ENCODE results near the gene TUBGCP4. TPM values are rescaled to one million over a fixed set of nuclear protein-coding genes. Genes with fewer than 3 reads are reported as not detected.
"Not testable (repeated sequence)": the region's sequence is repeated elsewhere in the genome, so short reads cannot be mapped to it uniquely, and the experiment has no call there.

TUBGCP4 gene
- total and polyA plus RNA-seq, 3 donors from 2014 or later = 13.3 to 20.5 (median 18.0) TPM

DNA sequence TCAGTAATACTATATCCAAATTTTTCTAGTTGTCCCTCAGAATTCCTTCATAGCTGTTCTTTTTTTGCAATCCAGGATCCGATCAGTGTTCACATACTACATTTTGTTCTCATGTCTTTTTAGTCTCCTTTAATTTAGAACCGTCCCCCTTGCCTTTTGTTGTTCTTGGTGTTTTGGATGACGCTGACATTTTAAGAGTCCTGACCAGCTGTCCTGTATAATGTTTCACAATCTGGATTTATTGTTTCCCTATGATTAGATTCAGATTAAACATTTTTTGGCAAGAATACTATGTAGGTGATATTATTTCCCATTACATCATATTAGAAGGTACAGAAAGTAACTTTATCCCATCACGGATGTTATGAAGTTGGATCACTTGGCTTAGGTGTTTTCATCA, 11.4 kb downstream of the TUBGCP4 start:
- H3K27ac ChIP-seq = no peak overlapping the region
- no peak for DNase-seq
- no peaks in the 10 kb centered on the region for H3K4me1 ChIP-seq
- H3K27me3 ChIP-seq = no peaks in the 10 kb centered on the region
- no peak overlapping the region for H3K4me3 ChIP-seq
- H3K9me3 ChIP-seq = no peaks in the 10 kb centered on the region
- H3K36me3 ChIP-seq (ENCODE audit: low read depth, missing control alignments) = no peaks in the 10 kb centered on the region
- no peak for TF ChIP-seq POLR2A (IDR thresholded peaks at IDR 0.05)
- TF ChIP-seq, protein P1, sequence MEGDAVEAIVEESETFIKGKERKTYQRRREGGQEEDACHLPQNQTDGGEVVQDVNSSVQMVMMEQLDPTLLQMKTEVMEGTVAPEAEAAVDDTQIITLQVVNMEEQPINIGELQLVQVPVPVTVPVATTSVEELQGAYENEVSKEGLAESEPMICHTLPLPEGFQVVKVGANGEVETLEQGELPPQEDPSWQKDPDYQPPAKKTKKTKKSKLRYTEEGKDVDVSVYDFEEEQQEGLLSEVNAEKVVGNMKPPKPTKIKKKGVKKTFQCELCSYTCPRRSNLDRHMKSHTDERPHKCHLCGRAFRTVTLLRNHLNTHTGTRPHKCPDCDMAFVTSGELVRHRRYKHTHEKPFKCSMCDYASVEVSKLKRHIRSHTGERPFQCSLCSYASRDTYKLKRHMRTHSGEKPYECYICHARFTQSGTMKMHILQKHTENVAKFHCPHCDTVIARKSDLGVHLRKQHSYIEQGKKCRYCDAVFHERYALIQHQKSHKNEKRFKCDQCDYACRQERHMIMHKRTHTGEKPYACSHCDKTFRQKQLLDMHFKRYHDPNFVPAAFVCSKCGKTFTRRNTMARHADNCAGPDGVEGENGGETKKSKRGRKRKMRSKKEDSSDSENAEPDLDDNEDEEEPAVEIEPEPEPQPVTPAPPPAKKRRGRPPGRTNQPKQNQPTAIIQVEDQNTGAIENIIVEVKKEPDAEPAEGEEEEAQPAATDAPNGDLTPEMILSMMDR (IDR thresholded peaks at IDR 0.05) = no peak
- 93 to 94% methylated on average over 4 of the region's 4 CpGs for WGBS, 2 donors
- intact Hi-C loops (cut with DNase I; ENCODE audit: low total_unique reads) = no loop called here

DNA sequence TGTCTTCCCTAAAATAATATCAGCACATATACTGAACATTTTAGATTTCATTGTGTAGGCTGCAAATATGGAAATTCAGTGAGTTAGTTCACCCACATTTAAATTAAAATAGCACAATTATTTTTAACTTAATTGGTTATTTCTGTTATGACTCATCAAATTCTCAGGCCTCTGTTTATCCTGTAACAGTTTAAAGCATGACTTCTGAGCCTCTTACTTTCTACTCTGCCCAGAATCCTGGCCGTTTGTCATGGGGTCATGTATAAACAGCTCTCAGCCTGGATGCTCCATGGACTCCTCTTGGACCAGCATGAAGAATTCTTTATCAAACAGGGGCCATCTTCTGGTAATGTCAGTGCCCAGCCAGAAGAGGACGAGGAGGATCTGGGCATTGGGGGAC, 12.2 kb downstream of the TUBGCP4 start:
- no peaks in the 10 kb centered on the region for H3K9me3 ChIP-seq
- no peak for DNase-seq
- TF ChIP-seq POLR2A (IDR thresholded peaks at IDR 0.05) = no peak
- TF ChIP-seq, protein P1 (IDR thresholded peaks at IDR 0.05) = no peak
- H3K36me3 ChIP-seq (ENCODE audit: low read depth, missing control alignments) = no peaks in the 10 kb centered on the region
- 80 to 85% methylated on average over 2 of the region's 2 CpGs for WGBS, 2 donors
- no peaks in the 10 kb centered on the region for H3K27me3 ChIP-seq
- H3K4me3 ChIP-seq = no peak overlapping the region
- H3K27ac ChIP-seq = no peak overlapping the region
- no peaks in the 10 kb centered on the region for H3K4me1 ChIP-seq
- intact Hi-C loops (cut with DNase I; ENCODE audit: low total_unique reads) = no loop called here

DNA sequence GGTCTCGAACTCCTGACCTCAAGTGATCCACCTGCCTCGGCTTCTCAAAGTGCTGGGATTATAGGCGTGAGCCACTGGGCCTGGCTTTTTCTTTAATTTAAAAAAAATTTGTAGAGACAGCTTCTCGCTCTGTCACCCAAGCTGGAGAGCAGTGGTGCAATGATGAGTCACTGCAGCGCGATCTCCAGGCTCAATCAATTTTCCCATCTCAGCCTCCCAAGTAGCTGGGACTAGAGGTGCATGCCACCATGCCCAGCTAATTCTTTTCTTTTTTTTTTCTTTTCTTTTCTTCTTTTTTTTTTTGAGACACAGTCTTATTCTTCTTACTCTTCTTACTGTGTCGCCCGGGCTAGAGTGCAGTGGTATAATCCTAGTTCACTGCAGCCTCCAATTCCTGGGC, 19.8 kb downstream of the TUBGCP4 start:
- Histone ChIP-seq H3K27me3 (no peaks in the 10 kb centered on the region), H3K4me1 (no peaks in the 10 kb centered on the region), H3K36me3 (ENCODE audit: low read depth, missing control alignments) (no peaks in the 10 kb centered on the region), H3K9me3 (no peaks in the 10 kb centered on the region), H3K4me3 (no peak overlapping the region), H3K27ac (no peak overlapping the region)
- no peak for DNase-seq
- intact Hi-C loops (cut with DNase I; ENCODE audit: low total_unique reads) = no loop called here
- TF ChIP-seq, protein P1 (IDR thresholded peaks at IDR 0.05) = no peak
- no peak for TF ChIP-seq POLR2A (IDR thresholded peaks at IDR 0.05)
- 95 to 96% methylated on average over 8 of the region's 8 CpGs for WGBS, 2 donors

DNA sequence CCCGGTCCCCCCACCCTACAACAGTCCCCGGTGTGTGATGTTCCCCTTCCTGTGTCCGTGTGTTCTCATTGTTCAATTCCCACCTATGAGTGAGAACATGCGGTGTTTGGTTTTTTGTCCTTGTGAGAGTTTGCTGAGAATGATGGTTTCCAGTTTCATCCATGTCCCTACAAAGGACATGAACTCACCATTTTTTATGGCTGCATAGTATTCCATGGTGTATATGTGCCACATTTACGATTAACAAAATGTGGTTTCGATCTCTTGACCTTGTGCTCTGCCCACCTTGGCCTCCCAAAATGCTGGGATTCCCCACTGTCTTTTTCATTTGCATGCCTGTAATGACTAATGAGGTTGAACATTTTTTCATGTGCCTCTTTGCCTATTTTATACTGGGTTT, 22.7 kb downstream of the TUBGCP4 start:
- 94 to 99% methylated on average over 6 of the region's 6 CpGs for WGBS, 2 donors

DNA sequence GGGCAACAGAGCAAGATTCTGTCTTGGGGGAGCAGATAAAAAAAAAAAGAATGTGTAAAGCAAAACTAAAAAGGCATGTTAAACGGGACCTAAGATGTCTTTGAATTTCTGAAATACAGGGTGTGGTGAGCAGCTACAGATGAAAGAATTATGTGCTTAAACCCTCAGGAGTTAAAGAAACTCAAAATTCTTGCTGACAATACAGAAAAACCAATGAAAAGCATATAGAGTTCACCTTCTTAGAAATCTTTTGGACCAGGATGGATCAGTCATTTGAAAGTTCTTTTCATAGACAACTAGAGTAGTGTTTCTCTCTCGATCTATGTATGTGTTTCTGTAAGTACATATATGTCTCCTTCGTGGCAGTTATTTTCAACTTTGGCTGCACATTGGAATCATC, 31.4 kb downstream of the TUBGCP4 start:
- no peaks in the 10 kb centered on the region for H3K9me3 ChIP-seq
- H3K4me1 ChIP-seq = no peaks in the 10 kb centered on the region
- no peak for DNase-seq
- H3K27ac ChIP-seq = no peak overlapping the region
- no peak overlapping the region for H3K4me3 ChIP-seq
- WGBS, 2 donors = 82 to 87% methylated on average over 3 of the region's 3 CpGs
- H3K27me3 ChIP-seq = no peaks in the 10 kb centered on the region
- TF ChIP-seq, protein P1 (IDR thresholded peaks at IDR 0.05) = no peak
- TF ChIP-seq POLR2A (IDR thresholded peaks at IDR 0.05) = no peak
- intact Hi-C loops (cut with DNase I; ENCODE audit: low total_unique reads) = no loop called here
- no peaks in the 10 kb centered on the region for H3K36me3 ChIP-seq (ENCODE audit: low read depth, missing control alignments)

More for the DNA sequence above, 22.7 kb downstream of the TUBGCP4 start:
- intact Hi-C loops (cut with DNase I; ENCODE audit: low total_unique reads); H3K9me3 ChIP-seq; DNase-seq; H3K4me1 ChIP-seq; H3K4me3 ChIP-seq; H3K27me3 ChIP-seq; H3K27ac ChIP-seq; H3K36me3 ChIP-seq (ENCODE audit: low read depth, missing control alignments): not testable (repeated sequence)

Measured in testis (tissue), 3 donors.